Measurements from ENCODE around the gene UBAC2.

UBAC2 gene

GRCh38 chr13:99281811-99282263 is 81.2 kb downstream of the UBAC2 start:
- no peak overlapping the region for H3K4me3 ChIP-seq (ENCODE audit: extremely low read depth, insufficient read depth, low read length, poor library complexity, severe bottlenecking)
- H3K36me3 ChIP-seq (ENCODE audit: control insufficient read depth, insufficient read depth, low read length), result peaks cover 10% of the 10 kb centered on the region
- H3K4me1 ChIP-seq (ENCODE audit: control insufficient read depth, insufficient read depth, low read length, poor library complexity, severe bottlenecking), result no peaks in the 10 kb centered on the region
- no peaks in the 10 kb centered on the region for H3K9me3 ChIP-seq (ENCODE audit: control insufficient read depth, low read length)
- H3K27ac ChIP-seq (ENCODE audit: low read depth, low read length, severe bottlenecking), result no peak overlapping the region
- 91 to 96% methylated on average over 5 of the region's 5 CpGs for WGBS, 2 experiments (ENCODE audit: insufficient coverage in 2 of 2)

- H3K27ac ChIP-seq (ENCODE audit: low read depth, low read length, severe bottlenecking), result no peak overlapping the region
- no peak overlapping the region for H3K4me3 ChIP-seq (ENCODE audit: extremely low read depth, insufficient read depth, low read length, poor library complexity, severe bottlenecking)
- H3K36me3 ChIP-seq (ENCODE audit: control insufficient read depth, insufficient read depth, low read length), result peaks cover 8% of the 10 kb centered on the region
- H3K9me3 ChIP-seq (ENCODE audit: control insufficient read depth, low read length), result no peaks in the 10 kb centered on the region
- 85 to 100% methylated on average over 1 of the region's 1 CpG for WGBS, 2 experiments (ENCODE audit: insufficient coverage in 2 of 2)
- H3K4me1 ChIP-seq (ENCODE audit: control insufficient read depth, insufficient read depth, low read length, poor library complexity, severe bottlenecking), result no peaks in the 10 kb centered on the region
Measured at GRCh38 chr13:99282264-99283231, 81.9 kb downstream of the UBAC2 start.

- 91 to 95% methylated on average over 8 to 9 of the region's 10 CpGs for WGBS, 2 experiments (ENCODE audit: insufficient coverage in 2 of 2)
- H3K27ac ChIP-seq (ENCODE audit: low read depth, low read length, severe bottlenecking), result no peak overlapping the region
- no peaks in the 10 kb centered on the region for H3K4me1 ChIP-seq (ENCODE audit: control insufficient read depth, insufficient read depth, low read length, poor library complexity, severe bottlenecking)
- peaks cover 10% of the 10 kb centered on the region for H3K36me3 ChIP-seq (ENCODE audit: control insufficient read depth, insufficient read depth, low read length)
- H3K4me3 ChIP-seq (ENCODE audit: extremely low read depth, insufficient read depth, low read length, poor library complexity, severe bottlenecking), result no peak overlapping the region
- H3K9me3 ChIP-seq (ENCODE audit: control insufficient read depth, low read length), result no peaks in the 10 kb centered on the region
Measured at GRCh38 chr13:99285432-99286182, 85.0 kb downstream of the UBAC2 start.

- no peak overlapping the region for H3K27ac ChIP-seq (ENCODE audit: low read depth, low read length, severe bottlenecking)
- no peak overlapping the region for H3K4me3 ChIP-seq (ENCODE audit: extremely low read depth, insufficient read depth, low read length, poor library complexity, severe bottlenecking)
- no peaks in the 10 kb centered on the region for H3K4me1 ChIP-seq (ENCODE audit: control insufficient read depth, insufficient read depth, low read length, poor library complexity, severe bottlenecking)
- H3K9me3 ChIP-seq (ENCODE audit: control insufficient read depth, low read length), result no peaks in the 10 kb centered on the region
- 92 to 100% methylated on average over 3 of the region's 4 CpGs for WGBS, 2 experiments (ENCODE audit: insufficient coverage in 2 of 2)
- H3K36me3 ChIP-seq (ENCODE audit: control insufficient read depth, insufficient read depth, low read length), result peaks cover 10% of the 10 kb centered on the region
Measured at GRCh38 chr13:99287551-99287950, 86.9 kb downstream of the UBAC2 start.

- Histone ChIP-seq H3K36me3 (ENCODE audit: control insufficient read depth, insufficient read depth, low read length) (peaks cover 10% of the 10 kb centered on the region), H3K4me1 (ENCODE audit: control insufficient read depth, insufficient read depth, low read length, poor library complexity, severe bottlenecking) (no peaks in the 10 kb centered on the region), H3K27ac (ENCODE audit: low read depth, low read length, severe bottlenecking) (no peak overlapping the region), H3K4me3 (ENCODE audit: extremely low read depth, insufficient read depth, low read length, poor library complexity, severe bottlenecking) (no peak overlapping the region), H3K9me3 (ENCODE audit: control insufficient read depth, low read length) (no peaks in the 10 kb centered on the region)
- 100% methylated on average over 1 of the region's 2 CpGs; no CpG with 5 or more reads in 1 of the 2 experiments for WGBS, 2 experiments (ENCODE audit: insufficient coverage in 2 of 2)
Measured at GRCh38 chr13:99288089-99288488, 87.4 kb downstream of the UBAC2 start.

- WGBS, 2 experiments (ENCODE audit: insufficient coverage in 2 of 2), result 89 to 100% methylated on average over 1 of the region's 2 CpGs
- H3K4me1 ChIP-seq (ENCODE audit: control insufficient read depth, insufficient read depth, low read length, poor library complexity, severe bottlenecking), result no peaks in the 10 kb centered on the region
- no peak overlapping the region for H3K4me3 ChIP-seq (ENCODE audit: extremely low read depth, insufficient read depth, low read length, poor library complexity, severe bottlenecking)
- peaks cover 10% of the 10 kb centered on the region for H3K36me3 ChIP-seq (ENCODE audit: control insufficient read depth, insufficient read depth, low read length)
- no peaks in the 10 kb centered on the region for H3K9me3 ChIP-seq (ENCODE audit: control insufficient read depth, low read length)
- no peak overlapping the region for H3K27ac ChIP-seq (ENCODE audit: low read depth, low read length, severe bottlenecking)
Measured at GRCh38 chr13:99289271-99289670, 88.6 kb downstream of the UBAC2 start.

- no peak overlapping the region for H3K27ac ChIP-seq (ENCODE audit: low read depth, low read length, severe bottlenecking)
- no peaks in the 10 kb centered on the region for H3K9me3 ChIP-seq (ENCODE audit: control insufficient read depth, low read length)
- WGBS, 2 experiments (ENCODE audit: insufficient coverage in 2 of 2), result 97% methylated on average over 3 of the region's 7 CpGs
- no peaks in the 10 kb centered on the region for H3K4me1 ChIP-seq (ENCODE audit: control insufficient read depth, insufficient read depth, low read length, poor library complexity, severe bottlenecking)
- H3K36me3 ChIP-seq (ENCODE audit: control insufficient read depth, insufficient read depth, low read length), result peaks cover 10% of the 10 kb centered on the region
- no peak overlapping the region for H3K4me3 ChIP-seq (ENCODE audit: extremely low read depth, insufficient read depth, low read length, poor library complexity, severe bottlenecking)
Measured at GRCh38 chr13:99289674-99290337, 89.2 kb downstream of the UBAC2 start.

- H3K36me3 ChIP-seq (ENCODE audit: control insufficient read depth, insufficient read depth, low read length), result peaks cover 10% of the 10 kb centered on the region
- H3K9me3 ChIP-seq (ENCODE audit: control insufficient read depth, low read length), result no peaks in the 10 kb centered on the region
- H3K4me1 ChIP-seq (ENCODE audit: control insufficient read depth, insufficient read depth, low read length, poor library complexity, severe bottlenecking), result no peaks in the 10 kb centered on the region
- H3K4me3 ChIP-seq (ENCODE audit: extremely low read depth, insufficient read depth, low read length, poor library complexity, severe bottlenecking), result no peak overlapping the region
- H3K27ac ChIP-seq (ENCODE audit: low read depth, low read length, severe bottlenecking), result no peak overlapping the region
- 95 to 100% methylated on average over 3 of the region's 3 CpGs for WGBS, 2 experiments (ENCODE audit: insufficient coverage in 2 of 2)
Measured at GRCh38 chr13:99290894-99291293, 90.2 kb downstream of the UBAC2 start.

- Histone ChIP-seq H3K4me1 (ENCODE audit: control insufficient read depth, insufficient read depth, low read length, poor library complexity, severe bottlenecking) (no peaks in the 10 kb centered on the region), H3K36me3 (ENCODE audit: control insufficient read depth, insufficient read depth, low read length) (peaks cover 10% of the 10 kb centered on the region), H3K27ac (ENCODE audit: low read depth, low read length, severe bottlenecking) (no peak overlapping the region), H3K4me3 (ENCODE audit: extremely low read depth, insufficient read depth, low read length, poor library complexity, severe bottlenecking) (no peak overlapping the region), H3K9me3 (ENCODE audit: control insufficient read depth, low read length) (no peaks in the 10 kb centered on the region)
- 100% methylated on average over 1 of the region's 2 CpGs; no CpG with 5 or more reads in 1 of the 2 experiments for WGBS, 2 experiments (ENCODE audit: insufficient coverage in 2 of 2)
Measured at GRCh38 chr13:99293178-99293577, 92.5 kb downstream of the UBAC2 start.

GRCh38 chr13:99294198-99294597 is 93.5 kb downstream of the UBAC2 start:
- peaks cover 5% of the 10 kb centered on the region for H3K36me3 ChIP-seq (ENCODE audit: control insufficient read depth, insufficient read depth, low read length)
- H3K4me1 ChIP-seq (ENCODE audit: control insufficient read depth, insufficient read depth, low read length, poor library complexity, severe bottlenecking), result no peaks in the 10 kb centered on the region
- no peaks in the 10 kb centered on the region for H3K9me3 ChIP-seq (ENCODE audit: control insufficient read depth, low read length)
- no peak overlapping the region for H3K27ac ChIP-seq (ENCODE audit: low read depth, low read length, severe bottlenecking)
- no peak overlapping the region for H3K4me3 ChIP-seq (ENCODE audit: extremely low read depth, insufficient read depth, low read length, poor library complexity, severe bottlenecking)

All from mesodermal cell (in vitro differentiated cells).